AG09309 (cell line): ENCODE results near the gene IWS1.

Experiments
- DNase-seq: peaks from one replicate; pipeline ENCODE4 v3.0.0-alpha.2; 2010; ENCODE audit warnings: low read depth
- H3K4me3 ChIP-seq: 2 replicates; pipeline ENCODE4 v1.5.1; 2011; ENCODE audit warnings: mild to moderate bottlenecking, low read depth, low read length, moderate library complexity; ENCODE audit not compliant: control insufficient read depth
- TF ChIP-seq, protein P1 (sequence below): IDR thresholded peaks from 2 replicates; pipeline ENCODE4 v1.5.1; 2011; ENCODE audit warnings: mild to moderate bottlenecking, low read depth, low read length, inconsistent platforms; ENCODE audit not compliant: insufficient read depth, control insufficient read depth; ENCODE audit errors: missing control alignments

Gene IWS1

DNA sequence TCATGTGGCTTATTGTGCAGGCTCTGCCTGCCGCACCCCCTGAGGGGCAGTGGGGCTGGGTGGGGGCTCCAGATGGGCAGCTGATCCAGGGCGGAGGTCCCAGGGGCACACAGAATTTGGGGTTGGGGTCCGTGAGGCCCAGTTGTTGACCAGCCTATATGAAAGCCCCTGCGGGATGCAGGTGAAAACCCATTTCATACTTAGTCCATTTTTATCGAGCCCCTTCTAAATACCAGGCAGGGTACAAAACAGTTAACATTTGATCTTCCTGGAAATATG, 39.8 kb upstream of the IWS1 start:
- DNase-seq: no peak
- TF ChIP-seq, protein P1, sequence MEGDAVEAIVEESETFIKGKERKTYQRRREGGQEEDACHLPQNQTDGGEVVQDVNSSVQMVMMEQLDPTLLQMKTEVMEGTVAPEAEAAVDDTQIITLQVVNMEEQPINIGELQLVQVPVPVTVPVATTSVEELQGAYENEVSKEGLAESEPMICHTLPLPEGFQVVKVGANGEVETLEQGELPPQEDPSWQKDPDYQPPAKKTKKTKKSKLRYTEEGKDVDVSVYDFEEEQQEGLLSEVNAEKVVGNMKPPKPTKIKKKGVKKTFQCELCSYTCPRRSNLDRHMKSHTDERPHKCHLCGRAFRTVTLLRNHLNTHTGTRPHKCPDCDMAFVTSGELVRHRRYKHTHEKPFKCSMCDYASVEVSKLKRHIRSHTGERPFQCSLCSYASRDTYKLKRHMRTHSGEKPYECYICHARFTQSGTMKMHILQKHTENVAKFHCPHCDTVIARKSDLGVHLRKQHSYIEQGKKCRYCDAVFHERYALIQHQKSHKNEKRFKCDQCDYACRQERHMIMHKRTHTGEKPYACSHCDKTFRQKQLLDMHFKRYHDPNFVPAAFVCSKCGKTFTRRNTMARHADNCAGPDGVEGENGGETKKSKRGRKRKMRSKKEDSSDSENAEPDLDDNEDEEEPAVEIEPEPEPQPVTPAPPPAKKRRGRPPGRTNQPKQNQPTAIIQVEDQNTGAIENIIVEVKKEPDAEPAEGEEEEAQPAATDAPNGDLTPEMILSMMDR: no peak
- no peak overlapping the region for H3K4me3 ChIP-seq

- DNase-seq: no peak
- H3K4me3 ChIP-seq: no peak overlapping the region
- TF ChIP-seq, protein P1: no peak
These were observed 39.2 kb upstream of the IWS1 start for GRCh38 chr2:127565261-127566138.

DNA sequence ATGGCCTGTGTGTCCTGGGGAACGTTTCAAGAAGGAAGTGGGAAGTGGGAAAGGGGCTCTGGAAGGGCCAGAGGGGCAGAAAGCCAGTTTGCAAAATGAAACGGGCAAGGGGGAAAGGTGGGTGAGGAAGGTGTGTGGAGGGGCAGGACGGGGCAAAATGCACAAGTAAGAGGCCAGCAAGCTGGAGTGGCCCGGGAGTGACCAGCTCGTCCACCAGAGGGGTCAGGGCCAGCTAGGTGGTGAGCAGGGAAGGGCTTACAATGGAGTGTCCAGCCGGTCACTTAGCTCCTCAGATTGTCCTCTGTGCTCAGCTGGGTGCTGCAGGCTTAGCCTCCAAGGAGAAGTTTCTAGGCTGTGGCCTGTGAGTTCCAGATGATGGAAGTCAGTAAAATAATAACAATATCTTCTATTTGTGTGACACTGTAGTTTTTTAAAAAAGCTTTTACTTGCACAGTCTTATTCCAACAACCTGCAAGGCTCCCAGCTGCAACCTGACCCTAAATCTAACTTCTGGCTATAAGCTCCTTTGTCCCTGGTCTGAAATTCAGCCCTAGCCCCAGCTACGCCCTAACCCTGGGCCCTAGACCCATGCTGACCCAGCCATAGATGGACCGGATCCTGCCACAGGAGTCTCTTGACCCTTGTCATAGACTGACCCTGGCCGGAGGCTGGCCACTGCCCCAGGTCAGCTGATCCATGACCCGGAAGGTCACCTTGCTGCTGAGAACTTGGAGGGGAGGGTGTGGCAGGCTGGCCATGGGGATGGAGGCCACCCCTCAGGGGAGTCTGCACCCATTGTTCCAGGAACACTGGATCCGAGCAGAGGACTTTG, 38.4 kb upstream of the IWS1 start:
- no peak overlapping the region for H3K4me3 ChIP-seq
- no peak for DNase-seq
- TF ChIP-seq, protein P1: no peak

DNA sequence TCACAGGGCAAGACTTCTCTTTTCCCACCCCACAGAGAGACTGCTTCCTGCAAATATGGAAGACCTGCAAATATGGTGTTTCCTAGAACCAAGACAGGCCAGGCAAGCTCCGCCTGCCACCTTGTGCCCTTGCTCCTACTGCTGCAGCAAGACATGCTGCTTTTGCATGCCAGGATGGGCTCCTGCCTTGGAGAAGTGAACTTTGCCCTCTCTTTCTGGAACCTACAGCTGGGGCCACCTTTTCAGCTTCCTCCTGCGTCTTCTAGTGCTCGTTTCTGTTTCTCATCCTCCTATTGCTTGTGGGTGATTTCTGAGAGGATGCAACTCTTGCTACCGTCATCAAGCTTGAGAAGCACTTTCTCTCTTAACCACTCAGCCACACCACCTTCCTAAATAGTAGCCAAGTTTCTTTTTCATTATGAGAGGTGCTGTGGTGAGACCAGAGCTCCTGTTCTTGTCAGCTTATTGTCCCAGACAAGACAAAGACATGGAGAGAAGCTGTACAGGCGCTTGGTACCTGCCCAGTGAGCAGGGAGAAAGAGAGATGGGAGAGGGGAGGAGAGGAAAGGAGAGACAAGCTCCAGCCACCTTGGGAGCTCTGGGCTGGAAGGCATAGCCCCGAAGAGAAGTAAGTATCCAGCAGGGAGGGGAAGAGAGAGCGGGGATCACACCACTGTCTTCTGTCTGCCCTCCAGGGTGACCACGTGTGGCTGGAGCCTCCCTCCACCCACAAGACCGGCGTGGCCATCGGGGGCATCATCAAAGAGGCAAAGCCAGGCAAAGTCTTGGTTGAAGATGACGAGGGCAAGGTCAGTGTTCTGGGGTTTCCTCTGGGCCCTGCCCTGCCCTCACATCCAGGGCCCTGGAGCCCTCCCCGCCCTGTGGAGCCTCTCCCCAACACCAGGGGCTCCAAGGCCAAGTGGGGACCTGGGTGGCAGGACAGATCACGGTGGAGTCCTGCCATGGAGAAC, 37.5 kb upstream of the IWS1 start:
- no peak for DNase-seq
- H3K4me3 ChIP-seq: no peak overlapping the region
- TF ChIP-seq, protein P1: no peak

DNA sequence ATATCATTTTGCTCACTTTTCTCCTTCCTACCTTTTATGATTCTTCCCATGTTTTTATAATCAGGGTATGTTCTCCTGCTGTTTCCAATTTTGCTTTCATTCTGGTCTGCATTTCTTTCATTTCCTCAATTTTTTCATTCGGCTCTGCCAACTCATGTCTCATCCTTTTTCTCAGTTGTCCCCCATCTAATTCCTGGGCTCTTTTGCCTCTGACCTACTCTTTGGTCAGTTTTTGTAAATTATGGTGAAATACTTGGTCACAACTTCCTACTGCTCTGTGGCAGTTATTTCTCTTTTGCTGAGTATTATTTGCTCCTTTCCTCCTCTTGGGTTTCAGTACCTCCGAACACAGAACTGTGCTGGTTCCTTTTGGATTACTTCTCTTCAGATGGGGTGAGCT, 36.6 kb upstream of the IWS1 start:
- DNase-seq: no peak
- no peak overlapping the region for H3K4me3 ChIP-seq
- TF ChIP-seq, protein P1: no peak

DNA sequence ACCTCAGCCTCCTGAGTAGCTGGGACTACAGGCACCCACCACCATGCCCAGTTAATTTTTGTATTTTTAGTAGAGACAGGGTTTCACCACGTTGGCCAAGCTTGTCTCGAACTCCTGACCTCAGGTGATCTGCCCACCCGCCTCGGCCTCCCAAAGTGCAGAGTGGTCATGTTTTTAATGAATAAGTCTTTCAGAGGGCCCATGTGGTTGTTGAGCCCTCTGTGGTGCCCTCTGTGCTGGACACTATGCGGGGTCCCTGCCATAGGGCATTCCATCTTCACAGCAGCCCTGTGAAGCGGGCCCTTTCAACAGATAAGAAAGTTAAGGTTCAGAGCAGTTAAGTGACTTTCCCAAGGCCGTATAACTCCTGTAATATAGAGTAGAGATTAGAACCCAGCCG, 35.1 kb upstream of the IWS1 start:
- TF ChIP-seq, protein P1: no peak
- no peak overlapping the region for H3K4me3 ChIP-seq
- DNase-seq: no peak
